ENCODE data around the gene TNPO1. TPM values are rescaled to one million over a fixed set of nuclear protein-coding genes. Genes with fewer than 3 reads are reported as not detected.

TNPO1 gene
- total and polyA plus RNA-seq, 2 of the 13 experiments (the other 11 are each of a cell fraction or from before 2014, with no cell fraction given) = 26.7 to 123 TPM

- TF ChIP-seq DZIP1 (CRISPR knock-in tag; IDR thresholded peaks at IDR 0.05) (no peak; the same call in 1 of the 2 replicates), ZNF292 (CRISPR knock-in tag; IDR thresholded peaks at IDR 0.05; ENCODE audit: borderline replicate concordance, low read depth) (no peak), ZNF101 (CRISPR knock-in tag; IDR thresholded peaks at IDR 0.05; ENCODE audit: borderline replicate concordance, low read depth) (no peak), ESRRA (CRISPR knock-in tag; IDR thresholded peaks at IDR 0.05; ENCODE audit: low read depth) (no peak), YY1 (IDR thresholded peaks at IDR 0.05; ENCODE audit: insufficient read depth, insufficient replicate concordance, low read depth, low read length) (peak; percentile 81), U2AF2 (IDR thresholded peaks at IDR 0.05; ENCODE audit: low read depth, low read length) (no peak), DR1 (CRISPR knock-in tag; IDR thresholded peaks at IDR 0.05) (peak; percentile 27; the same call in 1 of the 2 replicates), CCDC6 (CRISPR knock-in tag; IDR thresholded peaks at IDR 0.05) (no peak), RBFOX2 (IDR thresholded peaks at IDR 0.05; ENCODE audit: low read depth, low read length) (peak; percentile 86), NONO (IDR thresholded peaks at IDR 0.05) (no peak), NONO (CRISPR knock-in tag; conservative IDR thresholded peaks at IDR 0.05) (peak; percentile 93), ZNF605 (CRISPR knock-in tag; IDR thresholded peaks at IDR 0.05) (peak; percentile 91; the same call in 1 of the 2 replicates), PHF8 (CRISPR knock-in tag; IDR thresholded peaks at IDR 0.05) (peak; percentile 85), ZFP90 (CRISPR knock-in tag; IDR thresholded peaks at IDR 0.05; ENCODE audit: borderline replicate concordance) (no peak), EP300 (IDR thresholded peaks at IDR 0.05; ENCODE audit: low read depth in 2 of 2, low read length in 2 of 2) (no peak), EP300 (CRISPR knock-in tag; IDR thresholded peaks at IDR 0.05; ENCODE audit: borderline replicate concordance) (0 out of 2 replicates have a peak, but pooled peaks have one; percentile 18), GPN1 (CRISPR knock-in tag; IDR thresholded peaks at IDR 0.05; ENCODE audit: borderline replicate concordance) (peak; percentile 21; the same call in 1 of the 2 replicates), FOXA1 (IDR thresholded peaks at IDR 0.05) (peak; percentile 51), FOXA1 (CRISPR knock-in tag; IDR thresholded peaks at IDR 0.05) (peak; percentile 100), BRD4 (CRISPR knock-in tag; IDR thresholded peaks at IDR 0.05) (no peak), FOXP1 (IDR thresholded peaks at IDR 0.05) (no peak), FOXP1 (CRISPR knock-in tag; IDR thresholded peaks at IDR 0.05) (0 out of 2 replicates have a peak, but pooled peaks have one; percentile 38), MXD1 (CRISPR knock-in tag; IDR thresholded peaks at IDR 0.05) (0 out of 2 replicates have a peak, but pooled peaks have one; percentile 9), TCF7 (IDR thresholded peaks at IDR 0.05; ENCODE audit: low read depth) (no peak), ZNF441 (CRISPR knock-in tag; IDR thresholded peaks at IDR 0.05; ENCODE audit: borderline replicate concordance) (no peak; the same call in 1 of the 2 replicates), ATF5 (CRISPR knock-in tag; IDR thresholded peaks at IDR 0.05; ENCODE audit: low read depth) (no peak)
Observed at GRCh38 chr5:72955768-72956323, 139.4 kb downstream of the TNPO1 start, which contains the start of gene FCHO2 (continued).
